KOPT-K1 (cell line): ENCODE results near the gene OR2A7.
"Not testable (repeated sequence)": the region's sequence is repeated elsewhere in the genome, so short reads cannot be mapped to it uniquely, and the experiment has no call there.

Experiments
- H3K27ac ChIP-seq: fragments of 200-600 bp; sonication (generic); 2 replicates; pipeline ENCODE4 v1.5.1; 2016; ENCODE audit warnings: antibody characterized with exemption, mild to moderate bottlenecking, low read depth, low read length; ENCODE audit not compliant: poor library complexity, severe bottlenecking
- H3K36me3 ChIP-seq: fragments of 200-600 bp; sonication (generic); 2 replicates; pipeline ENCODE4 v1.5.1; 2017; ENCODE audit warnings: antibody characterized with exemption, mild to moderate bottlenecking, low read length, moderate library complexity; ENCODE audit not compliant: insufficient read depth
- H3K9me3 ChIP-seq: fragments of 200-600 bp; sonication (generic); 2 replicates; pipeline ENCODE4 v1.5.1; 2017; ENCODE audit warnings: antibody characterized with exemption, low read length, mild to moderate bottlenecking; ENCODE audit not compliant: insufficient read depth, poor library complexity, severe bottlenecking

OR2A7 gene

GRCh38 chr7:144264692-144265091, at the start of gene OR2A7:
Gene OR2A7, minus strand, starts transcription at chr7:144264792. Its CDS starts 5,164 bp downstream, at chr7:144259628.
- H3K27ac ChIP-seq, H3K9me3 ChIP-seq, H3K36me3 ChIP-seq: not testable (repeated sequence)

GRCh38 chr7:144311872-144312469, 47.4 kb upstream of the OR2A7 start, which contains the start of gene OR2A1:
Gene OR2A1, plus strand, starts transcription at chr7:144312419. Its CDS starts 5,706 bp downstream, at chr7:144318125.
- not testable (repeated sequence) for H3K9me3 ChIP-seq, H3K36me3 ChIP-seq, H3K27ac ChIP-seq

- H3K9me3 ChIP-seq, H3K36me3 ChIP-seq, H3K27ac ChIP-seq: not testable (repeated sequence)
These were observed 46.6 kb upstream of the OR2A7 start for GRCh38 chr7:144311218-144311617.

GRCh38 chr7:144309702-144310101, 45.1 kb upstream of the OR2A7 start:
- H3K27ac ChIP-seq: not testable (repeated sequence)

GRCh38 chr7:144305156-144305555, 40.6 kb upstream of the OR2A7 start:
- not testable (repeated sequence) for H3K9me3 ChIP-seq, H3K27ac ChIP-seq, H3K36me3 ChIP-seq

More at GRCh38 chr7:144309702-144310101, 45.1 kb upstream of the OR2A7 start:
- H3K36me3 ChIP-seq, H3K9me3 ChIP-seq: not testable (repeated sequence)

- not testable (repeated sequence) for H3K27ac ChIP-seq, H3K9me3 ChIP-seq, H3K36me3 ChIP-seq
These were observed 39.0 kb upstream of the OR2A7 start for GRCh38 chr7:144303607-144304006.

- not testable (repeated sequence) for H3K36me3 ChIP-seq, H3K27ac ChIP-seq, H3K9me3 ChIP-seq
These were observed 38.1 kb upstream of the OR2A7 start for GRCh38 chr7:144302578-144303303.

- H3K36me3 ChIP-seq, H3K27ac ChIP-seq: not testable (repeated sequence)
These were observed 29.4 kb upstream of the OR2A7 start for GRCh38 chr7:144293794-144294499.

GRCh38 chr7:144292384-144293161, 28.0 kb upstream of the OR2A7 start:
- not testable (repeated sequence) for H3K27ac ChIP-seq, H3K9me3 ChIP-seq, H3K36me3 ChIP-seq

More at GRCh38 chr7:144293794-144294499, 29.4 kb upstream of the OR2A7 start:
- H3K9me3 ChIP-seq: not testable (repeated sequence)

GRCh38 chr7:144291607-144292006, 27.0 kb upstream of the OR2A7 start:
- not testable (repeated sequence) for H3K27ac ChIP-seq, H3K36me3 ChIP-seq, H3K9me3 ChIP-seq

GRCh38 chr7:144287171-144287784, 22.7 kb upstream of the OR2A7 start:
- H3K36me3 ChIP-seq, H3K27ac ChIP-seq, H3K9me3 ChIP-seq: not testable (repeated sequence)

- H3K27ac ChIP-seq, H3K9me3 ChIP-seq, H3K36me3 ChIP-seq: not testable (repeated sequence)
These were observed 19.1 kb upstream of the OR2A7 start for GRCh38 chr7:144283716-144284115.

- not testable (repeated sequence) for H3K9me3 ChIP-seq, H3K27ac ChIP-seq, H3K36me3 ChIP-seq
These were observed 17.9 kb upstream of the OR2A7 start for GRCh38 chr7:144282490-144282889.

- H3K36me3 ChIP-seq, H3K27ac ChIP-seq, H3K9me3 ChIP-seq: not testable (repeated sequence)
These were observed 17.4 kb upstream of the OR2A7 start for GRCh38 chr7:144281981-144282380.

GRCh38 chr7:144280010-144280409, 15.4 kb upstream of the OR2A7 start:
- H3K36me3 ChIP-seq, H3K9me3 ChIP-seq, H3K27ac ChIP-seq: not testable (repeated sequence)
